HG03066 (cell line): ENCODE data around the gene FGB.

Experiments
- ATAC-seq: cut with Tn5 transposase; IDR thresholded peaks from one replicate; pipeline ENCODE4 v1.9.1; 2021; ENCODE audit warnings: low read depth; ENCODE audit not compliant: unreplicated experiment

FGB gene

GRCh38 chr4:154562697-154563254 is at the start of gene FGB:
Gene FGB (plus strand): TSS chr4:154563011. CDS start chr4:154563019, 8 bp downstream.
- ATAC-seq, result no peak

GRCh38 chr4:154516318-154517029 is 46.3 kb upstream of the FGB start:
- no peak for ATAC-seq

- ATAC-seq, result no peak
Observed at GRCh38 chr4:154517591-154517990, 45.2 kb upstream of the FGB start.

GRCh38 chr4:154519214-154519613 is 43.6 kb upstream of the FGB start:
- no peak for ATAC-seq

- ATAC-seq, result no peak
Observed at GRCh38 chr4:154521607-154522006, 41.2 kb upstream of the FGB start.

- ATAC-seq, result no peak
Observed at GRCh38 chr4:154526151-154526550, 36.7 kb upstream of the FGB start.

- no peak for ATAC-seq
Observed at GRCh38 chr4:154527308-154527707, 35.5 kb upstream of the FGB start.

- ATAC-seq, result no peak
Observed at GRCh38 chr4:154528869-154529268, 33.9 kb upstream of the FGB start.

- ATAC-seq, result no peak
Observed at GRCh38 chr4:154529728-154530519, 32.9 kb upstream of the FGB start.

- ATAC-seq, result no peak
Observed at GRCh38 chr4:154534296-154534695, 28.5 kb upstream of the FGB start.

- ATAC-seq, result no peak
Observed at GRCh38 chr4:154542271-154542879, 20.4 kb upstream of the FGB start.

- no peak for ATAC-seq
Observed at GRCh38 chr4:154545689-154546088, 17.1 kb upstream of the FGB start.

- ATAC-seq, result peak; percentile 94
Observed at GRCh38 chr4:154549894-154550790, 12.7 kb upstream of the FGB start, which contains the start of gene PLRG1. Gene PLRG1 (minus strand): TSS chr4:154550400. CDS start chr4:154550308, 92 bp downstream.

GRCh38 chr4:154551872-154552686 is 10.7 kb upstream of the FGB start:
- peak; percentile 48 for ATAC-seq

GRCh38 chr4:154559141-154559493 is 3.7 kb upstream of the FGB start:
- ATAC-seq, result peak; percentile 20

GRCh38 chr4:154559494-154560418 is 3.1 kb upstream of the FGB start:
- peak; percentile 70 for ATAC-seq

GRCh38 chr4:154560419-154560801 is 2.4 kb upstream of the FGB start:
- ATAC-seq, result no peak

GRCh38 chr4:154560824-154561231 is 2.0 kb upstream of the FGB start:
- ATAC-seq, result no peak
